ENCODE data around the gene MRPS27. TPM values are rescaled to one million over a fixed set of nuclear protein-coding genes. Genes with fewer than 3 reads are reported as not detected.

Gene MRPS27
- total RNA-seq, 1 experiment from 2014 or later, result 120 TPM

- no peaks in the 10 kb centered on the region for H3K9me3 ChIP-seq (ENCODE audit: low read length)
- no peaks in the 10 kb centered on the region for H3K79me2 ChIP-seq (ENCODE audit: low read length)
- H3K4me1 ChIP-seq (ENCODE audit: low read length), result no peaks in the 10 kb centered on the region
- no peak overlapping the region for H3K4me3 ChIP-seq (ENCODE audit: low read length)
- no peaks in the 10 kb centered on the region; the same call in 1 of the 2 replicates for H3K36me3 ChIP-seq (ENCODE audit: insufficient read depth, low read length)
- no peaks in the 10 kb centered on the region for H3K27me3 ChIP-seq (ENCODE audit: low read length)
- H4K20me1 ChIP-seq (ENCODE audit: insufficient read depth, low read depth, low read length), result no peaks in the 10 kb centered on the region
- DNase-seq, result no peak
- H3K9ac ChIP-seq (ENCODE audit: low read length), result no peak overlapping the region
- H3K9me2 ChIP-seq (replicated peaks; ENCODE audit: insufficient read depth, low read length), result no peaks in the 10 kb centered on the region
- no peak overlapping the region for H3K4me2 ChIP-seq (ENCODE audit: low read depth, low read length, poor library complexity, severe bottlenecking)
- H3K27ac ChIP-seq (ENCODE audit: low read length), result no peak overlapping the region
- H2AFZ ChIP-seq (ENCODE audit: low read length), result no peak overlapping the region
Measured at GRCh38 chr5:72208324-72208926, 111.6 kb downstream of the MRPS27 start.

GRCh38 chr5:72206994-72207393, 113.0 kb downstream of the MRPS27 start:
- no peaks in the 10 kb centered on the region for H3K9me3 ChIP-seq (ENCODE audit: low read length)
- no peaks in the 10 kb centered on the region for H3K4me1 ChIP-seq (ENCODE audit: low read length)
- no peak overlapping the region for H2AFZ ChIP-seq (ENCODE audit: low read length)
- H3K36me3 ChIP-seq (ENCODE audit: insufficient read depth, low read length), result no peaks in the 10 kb centered on the region; the same call in 1 of the 2 replicates
- H3K4me2 ChIP-seq (ENCODE audit: low read depth, low read length, poor library complexity, severe bottlenecking), result no peak overlapping the region
- H3K9me2 ChIP-seq (replicated peaks; ENCODE audit: insufficient read depth, low read length), result no peaks in the 10 kb centered on the region
- no peaks in the 10 kb centered on the region for H3K79me2 ChIP-seq (ENCODE audit: low read length)
- H3K4me3 ChIP-seq (ENCODE audit: low read length), result no peak overlapping the region
- H3K27me3 ChIP-seq (ENCODE audit: low read length), result no peaks in the 10 kb centered on the region
- no peaks in the 10 kb centered on the region for H4K20me1 ChIP-seq (ENCODE audit: insufficient read depth, low read depth, low read length)
- DNase-seq, result no peak
- H3K9ac ChIP-seq (ENCODE audit: low read length), result no peak overlapping the region
- H3K27ac ChIP-seq (ENCODE audit: low read length), result no peak overlapping the region

- Histone ChIP-seq H2AFZ (ENCODE audit: low read length) (no peak overlapping the region), H4K20me1 (ENCODE audit: insufficient read depth, low read depth, low read length) (no peaks in the 10 kb centered on the region), H3K9ac (ENCODE audit: low read length) (no peak overlapping the region), H3K4me2 (ENCODE audit: low read depth, low read length, poor library complexity, severe bottlenecking) (no peak overlapping the region), H3K4me1 (ENCODE audit: low read length) (no peaks in the 10 kb centered on the region), H3K9me3 (ENCODE audit: low read length) (no peaks in the 10 kb centered on the region), H3K27me3 (ENCODE audit: low read length) (no peaks in the 10 kb centered on the region), H3K27ac (ENCODE audit: low read length) (no peak overlapping the region), H3K36me3 (ENCODE audit: insufficient read depth, low read length) (no peaks in the 10 kb centered on the region; the same call in 1 of the 2 replicates), H3K9me2 (replicated peaks; ENCODE audit: insufficient read depth, low read length) (no peaks in the 10 kb centered on the region), H3K4me3 (ENCODE audit: low read length) (no peak overlapping the region), H3K79me2 (ENCODE audit: low read length) (no peaks in the 10 kb centered on the region)
- DNase-seq, result no peak
Measured at GRCh38 chr5:72206160-72206559, 113.9 kb downstream of the MRPS27 start.

DNA sequence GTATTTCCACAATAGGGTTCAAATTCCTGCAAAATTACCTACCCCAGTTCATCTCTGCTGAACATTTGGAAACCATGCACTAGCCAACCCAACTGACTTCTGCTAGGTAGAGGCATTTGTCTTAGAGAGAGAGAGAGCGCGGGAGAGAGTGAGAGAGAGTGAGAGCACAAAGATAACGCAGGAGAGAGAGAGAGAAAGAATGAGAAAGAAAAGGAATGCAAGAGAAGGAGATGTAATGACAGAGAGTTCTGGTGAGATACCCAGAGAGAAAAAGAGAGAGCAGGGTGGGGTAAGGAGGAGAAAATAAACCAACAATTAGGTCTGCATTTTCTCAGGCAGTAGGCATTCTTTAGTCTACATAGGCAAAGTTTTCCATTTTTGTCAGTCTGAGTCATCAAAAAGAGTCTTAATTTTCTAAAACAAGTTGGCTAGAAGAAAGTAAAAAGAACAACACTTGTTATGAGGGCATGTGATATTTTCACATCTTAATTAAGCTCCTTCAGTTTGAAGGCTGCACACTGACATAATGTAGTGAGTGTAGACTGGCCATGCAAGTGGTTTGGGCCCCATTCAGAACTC, 114.5 kb downstream of the MRPS27 start:
- Histone ChIP-seq H2AFZ (ENCODE audit: low read length) (no peak overlapping the region), H3K9ac (ENCODE audit: low read length) (no peak overlapping the region), H3K4me3 (ENCODE audit: low read length) (no peak overlapping the region), H3K9me3 (ENCODE audit: low read length) (no peaks in the 10 kb centered on the region), H3K9me2 (replicated peaks; ENCODE audit: insufficient read depth, low read length) (no peaks in the 10 kb centered on the region), H3K79me2 (ENCODE audit: low read length) (no peaks in the 10 kb centered on the region), H3K27me3 (ENCODE audit: low read length) (no peaks in the 10 kb centered on the region), H3K36me3 (ENCODE audit: insufficient read depth, low read length) (no peaks in the 10 kb centered on the region; the same call in 1 of the 2 replicates), H3K4me1 (ENCODE audit: low read length) (no peaks in the 10 kb centered on the region), H3K4me2 (ENCODE audit: low read depth, low read length, poor library complexity, severe bottlenecking) (no peak overlapping the region), H3K27ac (ENCODE audit: low read length) (no peak overlapping the region), H4K20me1 (ENCODE audit: insufficient read depth, low read depth, low read length) (no peaks in the 10 kb centered on the region)
- no peak for DNase-seq

- H3K4me3 ChIP-seq (ENCODE audit: low read length), result no peak overlapping the region
- H3K4me2 ChIP-seq (ENCODE audit: low read depth, low read length, poor library complexity, severe bottlenecking), result no peak overlapping the region
- no peak for DNase-seq
- H3K27me3 ChIP-seq (ENCODE audit: low read length), result no peaks in the 10 kb centered on the region
- H4K20me1 ChIP-seq (ENCODE audit: insufficient read depth, low read depth, low read length), result no peaks in the 10 kb centered on the region
- H2AFZ ChIP-seq (ENCODE audit: low read length), result no peak overlapping the region
- H3K36me3 ChIP-seq (ENCODE audit: insufficient read depth, low read length), result no peaks in the 10 kb centered on the region; the same call in 1 of the 2 replicates
- H3K79me2 ChIP-seq (ENCODE audit: low read length), result no peaks in the 10 kb centered on the region
- no peak overlapping the region for H3K9ac ChIP-seq (ENCODE audit: low read length)
- H3K4me1 ChIP-seq (ENCODE audit: low read length), result no peaks in the 10 kb centered on the region
- H3K9me2 ChIP-seq (replicated peaks; ENCODE audit: insufficient read depth, low read length), result no peaks in the 10 kb centered on the region
- H3K9me3 ChIP-seq (ENCODE audit: low read length), result no peaks in the 10 kb centered on the region
- no peak overlapping the region for H3K27ac ChIP-seq (ENCODE audit: low read length)
Measured at GRCh38 chr5:72204946-72205345, 115.1 kb downstream of the MRPS27 start.

DNA sequence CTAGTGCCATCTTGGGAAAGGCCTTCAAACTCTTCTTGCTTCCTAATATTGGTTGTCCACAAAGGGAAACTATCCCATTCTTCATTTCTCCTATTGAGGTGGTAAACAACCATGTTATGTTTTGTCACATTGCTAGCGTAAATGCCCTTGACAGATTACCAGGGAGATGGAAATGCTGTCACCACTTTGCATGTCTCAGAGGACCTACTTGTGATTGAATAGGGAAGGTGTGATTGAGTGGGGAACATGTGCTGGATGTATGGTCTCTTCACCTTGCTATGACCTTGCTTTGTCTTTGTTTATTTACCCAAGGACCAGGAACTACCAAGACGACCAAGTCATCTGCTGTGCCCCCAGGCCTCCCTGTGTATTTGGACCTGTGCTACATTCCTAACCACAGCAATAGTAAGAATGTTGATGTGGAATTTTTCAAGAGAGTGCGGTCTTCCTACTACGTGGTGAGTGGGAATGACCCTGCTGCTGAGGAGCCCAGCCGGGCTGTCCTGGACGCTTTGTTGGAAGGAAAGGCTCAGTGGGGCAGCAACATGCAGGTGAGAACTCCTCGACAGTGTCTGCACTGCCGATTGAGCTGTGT, 116.7 kb downstream of the MRPS27 start:
- Histone ChIP-seq H3K9ac (ENCODE audit: low read length) (no peak overlapping the region), H3K27me3 (ENCODE audit: low read length) (no peaks in the 10 kb centered on the region), H3K36me3 (ENCODE audit: insufficient read depth, low read length) (no peaks in the 10 kb centered on the region; the same call in 1 of the 2 replicates), H3K9me3 (ENCODE audit: low read length) (no peaks in the 10 kb centered on the region), H3K4me1 (ENCODE audit: low read length) (no peaks in the 10 kb centered on the region), H3K9me2 (replicated peaks; ENCODE audit: insufficient read depth, low read length) (no peaks in the 10 kb centered on the region), H3K27ac (ENCODE audit: low read length) (no peak overlapping the region), H3K79me2 (ENCODE audit: low read length) (no peaks in the 10 kb centered on the region), H3K4me3 (ENCODE audit: low read length) (no peak overlapping the region), H2AFZ (ENCODE audit: low read length) (no peak overlapping the region), H3K4me2 (ENCODE audit: low read depth, low read length, poor library complexity, severe bottlenecking) (no peak overlapping the region), H4K20me1 (ENCODE audit: insufficient read depth, low read depth, low read length) (no peaks in the 10 kb centered on the region; the same call in 1 of the 2 replicates)
- DNase-seq, result no peak

GRCh38 chr5:72202331-72202825, 117.7 kb downstream of the MRPS27 start:
- no peaks in the 10 kb centered on the region; the same call in 1 of the 2 replicates for H4K20me1 ChIP-seq (ENCODE audit: insufficient read depth, low read depth, low read length)
- H3K36me3 ChIP-seq (ENCODE audit: insufficient read depth, low read length), result no peaks in the 10 kb centered on the region
- no peaks in the 10 kb centered on the region for H3K9me2 ChIP-seq (replicated peaks; ENCODE audit: insufficient read depth, low read length)
- H3K27ac ChIP-seq (ENCODE audit: low read length), result no peak overlapping the region
- no peak overlapping the region for H3K4me2 ChIP-seq (ENCODE audit: low read depth, low read length, poor library complexity, severe bottlenecking)
- H3K79me2 ChIP-seq (ENCODE audit: low read length), result no peaks in the 10 kb centered on the region
- H3K9me3 ChIP-seq (ENCODE audit: low read length), result no peaks in the 10 kb centered on the region
- DNase-seq, result no peak
- H3K27me3 ChIP-seq (ENCODE audit: low read length), result no peaks in the 10 kb centered on the region
- H3K9ac ChIP-seq (ENCODE audit: low read length), result no peak overlapping the region
- no peak overlapping the region for H2AFZ ChIP-seq (ENCODE audit: low read length)
- H3K4me1 ChIP-seq (ENCODE audit: low read length), result no peaks in the 10 kb centered on the region
- no peak overlapping the region for H3K4me3 ChIP-seq (ENCODE audit: low read length)

DNA sequence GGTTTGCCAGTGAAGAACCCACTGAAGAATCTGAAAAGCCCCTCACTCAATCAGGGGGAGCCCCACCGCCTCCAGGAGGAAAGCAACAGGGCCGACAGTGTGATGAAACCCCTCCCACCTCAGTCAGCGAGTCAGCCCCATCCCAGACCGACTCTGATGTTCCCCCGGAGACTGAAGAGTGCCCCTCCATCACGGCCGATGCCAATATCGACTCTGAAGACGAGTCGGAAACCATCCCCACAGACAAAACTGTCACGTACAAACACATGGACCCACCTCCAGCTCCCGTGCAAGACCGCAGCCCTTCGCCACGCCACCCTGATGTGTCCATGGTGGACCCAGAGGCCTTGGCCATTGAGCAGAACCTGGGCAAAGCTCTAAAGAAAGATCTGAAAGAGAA, 120.4 kb downstream of the MRPS27 start:
- no peaks in the 10 kb centered on the region for H3K79me2 ChIP-seq (ENCODE audit: low read length)
- no peak overlapping the region for H3K27ac ChIP-seq (ENCODE audit: low read length)
- H3K36me3 ChIP-seq (ENCODE audit: insufficient read depth, low read length), result no peaks in the 10 kb centered on the region
- H3K9ac ChIP-seq (ENCODE audit: low read length), result no peak overlapping the region
- no peak overlapping the region for H3K4me2 ChIP-seq (ENCODE audit: low read depth, low read length, poor library complexity, severe bottlenecking)
- H3K27me3 ChIP-seq (ENCODE audit: low read length), result no peaks in the 10 kb centered on the region
- no peaks in the 10 kb centered on the region for H3K9me2 ChIP-seq (replicated peaks; ENCODE audit: insufficient read depth, low read length)
- H4K20me1 ChIP-seq (ENCODE audit: insufficient read depth, low read depth, low read length), result no peaks in the 10 kb centered on the region; the same call in 1 of the 2 replicates
- H3K4me1 ChIP-seq (ENCODE audit: low read length), result peaks cover 10% of the 10 kb centered on the region
- H3K4me3 ChIP-seq (ENCODE audit: low read length), result no peak overlapping the region
- no peak overlapping the region for H2AFZ ChIP-seq (ENCODE audit: low read length)
- no peaks in the 10 kb centered on the region for H3K9me3 ChIP-seq (ENCODE audit: low read length)
- DNase-seq, result no peak
